GM12864 (cell line): ENCODE measurements around the gene RNF5.

Experiments used
- DNase-seq: peaks from one replicate; pipeline ENCODE4 v3.0.0-alpha.2; 2011; ENCODE audit warnings: low read depth
- H3K4me3 ChIP-seq: 2 replicates; pipeline ENCODE4 v1.5.1; 2011; ENCODE audit warnings: mild to moderate bottlenecking, low read depth, low read length, control low read depth
- CTCF ChIP-seq: IDR thresholded peaks from 2 replicates; pipeline ENCODE4 v1.5.1; 2011; ENCODE audit warnings: low read depth, mild to moderate bottlenecking, moderate library complexity, low read length, control low read depth, inconsistent platforms; ENCODE audit errors: missing control alignments

RNF5 gene

GRCh38 chr6:32214126-32214525 is 35.9 kb downstream of the RNF5 start:
- no peak overlapping the region for H3K4me3 ChIP-seq
- no peak for DNase-seq
- no peak for TF ChIP-seq CTCF

GRCh38 chr6:32215617-32216016 is 37.4 kb downstream of the RNF5 start:
- no peak for TF ChIP-seq CTCF
- H3K4me3 ChIP-seq, result no peak overlapping the region
- DNase-seq, result no peak

GRCh38 chr6:32216285-32216684 is 38.1 kb downstream of the RNF5 start:
- TF ChIP-seq CTCF, result no peak
- no peak overlapping the region for H3K4me3 ChIP-seq
- DNase-seq, result no peak

GRCh38 chr6:32216998-32217397 is 38.8 kb downstream of the RNF5 start:
- no peak overlapping the region for H3K4me3 ChIP-seq
- TF ChIP-seq CTCF, result no peak
- no peak for DNase-seq

- no peak overlapping the region for H3K4me3 ChIP-seq
- no peak for TF ChIP-seq CTCF
- DNase-seq, result no peak
These were observed 40.0 kb downstream of the RNF5 start for GRCh38 chr6:32218167-32218566.

- H3K4me3 ChIP-seq, result no peak overlapping the region
- no peak for TF ChIP-seq CTCF
- DNase-seq, result no peak
These were observed 41.8 kb downstream of the RNF5 start for GRCh38 chr6:32220021-32220420.

- DNase-seq, result no peak
- no peak for TF ChIP-seq CTCF
- H3K4me3 ChIP-seq, result no peak overlapping the region
These were observed 44.4 kb downstream of the RNF5 start for GRCh38 chr6:32222333-32223230.
